K562 (cell line): ENCODE data around the gene CNDP2. TPM values are rescaled to one million over a fixed set of nuclear protein-coding genes. Genes with fewer than 3 reads are reported as not detected.

Experiments used
- ATAC-seq: fragments of 200-7000 bp; cut with Tn5 transposase; 3 replicates; pipeline ENCODE4 v1.9.1; 2020; ENCODE audit warnings: moderate library complexity
- BruUV-seq: library from RNA; stranded (reverse); fragments of 400-500 nt; replicated peaks from 2 replicates; lab custom pipeline; 2021; lab: Mats Ljungman, UMichigan
- CTCF ChIA-PET: fragments of 300-600 bp; formaldehyde crosslinking; extraction: SDS; loops from one replicate; lab custom pipeline; 2021; ENCODE audit warnings: low intra/inter-chr PET ratio; lab: Yijun Ruan, JAX
- POLR2A ChIA-PET: fragments of 300-600, 350-650 bp; sonication (Branson Sonifier 250); formaldehyde crosslinking; extraction: SDS; loops from one replicate; lab custom pipeline; 2021; ENCODE audit warnings: antibody characterized with exemption, inconsistent platforms; lab: Yijun Ruan, JAX
- DNase-seq, 4 experiments: peaks; one replicate each; pipeline versions ENCODE4 v3.0.0 to v3.0.0-alpha.2; 2011 to 2018; ENCODE audit warnings: low spot score in 3 of 4, mixed read lengths in 3 of 4; ENCODE audit errors: extremely low read depth in 1 of 4
- FAIRE-seq: peaks from 2 replicates; lab custom pipeline; 2011; peaks lifted over from hg19 to GRCh38; lab: Jason Lieb, UNC
- H2AFZ ChIP-seq: 2 replicates; pipeline ENCODE4 v1.6.0; 2011; ENCODE audit warnings: low read depth, low read length, control low read depth, inconsistent platforms
- H3K27ac ChIP-seq: fragments of 200-600 bp; 3 replicates; pipeline ENCODE4 v1.8.0; 2011; ENCODE audit warnings: low read depth, mild to moderate bottlenecking, control low read depth, inconsistent platforms, low read length, moderate library complexity, mixed read lengths; ENCODE audit errors: extremely low read depth
- H3K27me3 ChIP-seq, 2 experiments: fragments of 300-600 bp in 1 of 2; 2 replicates in 1 of 2; 3 replicates in 1 of 2; pipeline versions ENCODE4 v1.6.0 to v1.8.0; 2011; ENCODE audit warnings: inconsistent platforms in 2 of 2, low read length in 2 of 2, mild to moderate bottlenecking in 1 of 2, mixed read lengths in 1 of 2, moderate library complexity in 1 of 2; ENCODE audit not compliant: control insufficient read depth in 2 of 2, insufficient read depth in 2 of 2
- H3K36me3 ChIP-seq: fragments of 300-600 bp; 3 replicates; pipeline ENCODE4 v1.8.0; 2011; ENCODE audit warnings: mild to moderate bottlenecking, low read length, inconsistent platforms; ENCODE audit not compliant: control insufficient read depth, insufficient read depth
- H3K4me1 ChIP-seq, 2 experiments: fragments of 200-600 bp in 1 of 2; replicated peaks in 1 of 2; 2 replicates in 1 of 2; 3 replicates in 1 of 2; pipeline versions ENCODE4 v1.5.1 to v1.8.0; 2011; ENCODE audit warnings: inconsistent platforms in 2 of 2, low read length in 2 of 2, mild to moderate bottlenecking in 1 of 2, mixed read lengths in 1 of 2, moderate library complexity in 1 of 2; ENCODE audit not compliant: control insufficient read depth in 2 of 2, insufficient read depth in 2 of 2
- H3K4me2 ChIP-seq: 2 replicates; pipeline ENCODE4 v1.6.1; 2011; ENCODE audit warnings: low read length, control low read depth, inconsistent platforms, mixed read lengths; ENCODE audit not compliant: insufficient read depth
- H3K4me3 ChIP-seq: fragments of 200-600 bp; sonication (generic), shearing (Covaris generic); 2 replicates; pipeline ENCODE4 v1.5.1; 2016; ENCODE audit warnings: control low read depth, inconsistent platforms
- H3K79me2 ChIP-seq: fragments of 200-600 bp; 3 replicates; pipeline ENCODE4 v1.8.0; 2011; ENCODE audit warnings: low read length, inconsistent platforms; ENCODE audit not compliant: control insufficient read depth, insufficient read depth
- H3K9ac ChIP-seq, 2 experiments: 2 replicates each; pipeline versions ENCODE4 v1.6.0 to v1.6.1; 2011; ENCODE audit warnings: low read depth in 2 of 2, low read length in 2 of 2, control low read depth in 1 of 2, inconsistent platforms in 1 of 2, mild to moderate bottlenecking in 1 of 2, mixed read lengths in 1 of 2; ENCODE audit not compliant: insufficient read depth in 1 of 2
- H3K9me1 ChIP-seq: one replicate; pipeline ENCODE4 v1.6.0; 2011; ENCODE audit warnings: inconsistent platforms, mild to moderate bottlenecking, low read length, moderate library complexity; ENCODE audit not compliant: control insufficient read depth, insufficient read depth
- H3K9me3 ChIP-seq: replicated peaks from 2 replicates; pipeline ENCODE4 v1.5.1; 2011; ENCODE audit warnings: low read depth, low read length, inconsistent platforms; ENCODE audit not compliant: control insufficient read depth, insufficient read depth
- H4K20me1 ChIP-seq: replicated peaks from 2 replicates; pipeline ENCODE4 v1.6.1; 2011; ENCODE audit warnings: low read length, inconsistent platforms, mixed read lengths; ENCODE audit not compliant: control insufficient read depth, insufficient read depth
- ATF7 ChIP-seq: fragments of 450-650 bp; IDR thresholded peaks from 2 replicates; pipeline ENCODE4 v1.7.1; 2014; ENCODE audit warnings: mild to moderate bottlenecking, moderate library complexity
- CHD1 ChIP-seq: fragments of 200-600 bp; sonication (generic); IDR thresholded peaks from one replicate; pipeline ENCODE4 v1.6.1; 2012; ENCODE audit warnings: mild to moderate bottlenecking, moderate library complexity, low read length, inconsistent platforms
- DPF2 ChIP-seq: fragments of 450-650 bp; IDR thresholded peaks from 2 replicates; pipeline ENCODE4 v1.6.1; 2016
- ETS1 ChIP-seq: conservative IDR thresholded peaks from 2 replicates; pipeline ENCODE4 v1.6.1; 2011; ENCODE audit warnings: low read depth, mild to moderate bottlenecking, low read length; ENCODE audit not compliant: control insufficient read depth
- FOXM1 ChIP-seq, 2 experiments: fragments of 450-650 bp in 1 of 2; sonication (generic) in 1 of 2; formaldehyde crosslinking in 1 of 2; IDR thresholded peaks; 2 replicates each; pipeline versions ENCODE4 v1.6.1 to v1.9.0; 2017 to 2022; ENCODE audit warnings: low read depth in 2 of 2, mild to moderate bottlenecking in 2 of 2, missing genetic modification reagents in 1 of 2, moderate library complexity in 1 of 2
- JUN ChIP-seq, 2 experiments: sonication (generic) in 1 of 2; formaldehyde crosslinking in 1 of 2; IDR thresholded peaks; 2 replicates each; pipeline versions ENCODE4 v1.6.1 to v1.8.0; 2012 to 2022; ENCODE audit warnings: borderline replicate concordance in 2 of 2, mild to moderate bottlenecking in 2 of 2, improper control_type of control experiment in 1 of 2, low read depth in 1 of 2, low read length in 1 of 2, missing genetic modification reagents in 1 of 2
- KAT8 ChIP-seq: fragments of 450-650 bp; IDR thresholded peaks from 2 replicates; pipeline ENCODE4 v1.6.1; 2016; ENCODE audit warnings: low read depth, mild to moderate bottlenecking
- POLR2A ChIP-seq: fragments of 450-650 bp; conservative IDR thresholded peaks from 2 replicates; pipeline ENCODE4 v1.6.1; 2016
- POLR2H ChIP-seq: IDR thresholded peaks from 2 replicates; pipeline ENCODE4 v1.6.1; 2016; ENCODE audit warnings: missing genetic modification characterization, low read depth, mild to moderate bottlenecking, control low read depth, missing compliant biosample characterization, moderate library complexity
- RFX1 ChIP-seq: fragments of 450-650 bp; IDR thresholded peaks from 2 replicates; pipeline ENCODE4 v1.6.1; 2016; ENCODE audit warnings: mild to moderate bottlenecking, moderate library complexity
- TCF7 ChIP-seq: sonication (generic); IDR thresholded peaks from 2 replicates; pipeline ENCODE4 v1.6.1; 2016; ENCODE audit warnings: antibody characterized with exemption, borderline replicate concordance
- ZNF3 ChIP-seq: fragments of 250-450 bp; sonication (Bioruptor Pico); IDR thresholded peaks from 2 replicates; pipeline ENCODE4 v1.5.0; 2021; ENCODE audit warnings: mild to moderate bottlenecking, moderate library complexity
- WGBS: fragments of 100-300 bp; shearing (Covaris generic); methylation state at CpG from one replicate; pipeline ENCODE4 v1.1.6; 2016; ENCODE audit warnings: low coverage, mixed read lengths; ENCODE audit not compliant: insufficient coverage; ENCODE audit errors: missing lambda C conversion rate; 5-methylcytosine and 5-hydroxymethylcytosine counted together
- in situ Hi-C: fragments of 300-500 bp; cut with MboI; formaldehyde crosslinking; loops from 4 replicates; pipeline ENCODE4 v1.15.0; 2018; ENCODE audit warnings: inconsistent platforms, mixed read lengths
- intact Hi-C: fragments of 100-400 bp; cut with micrococcal nuclease; formaldehyde crosslinking; loops from 2 replicates; pipeline ENCODE4 v1.14.2; 2022
- polyA plus RNA-seq, 8 experiments: library from polyadenylated mRNA; depleted of rRNA in 4 of 8; stranded (reverse) in 5 of 8; unstranded in 3 of 8; fragments of >200 nt; fragmentation: Nextera tagmentation in 2 of 8; fragmentation: Illumina TruSeq in 1 of 8; extraction: Ambion mirVana in 2 of 8; extraction: Trizol in 1 of 8; gene quantifications; 2 replicates each; pipeline versions ENCODE4 v1.2.1 to v1.2.3, GENCODE V29; 2011 to 2014; ENCODE audit warnings: inconsistent platforms in 1 of 8, missing spikeins in 1 of 8
- total RNA-seq, 7 experiments: library from RNA; depleted of rRNA in 6 of 7; stranded (reverse); fragments of >200 nt in 6 of 7; fragmentation: Illumina TruSeq in 2 of 7; extraction: Trizol in 2 of 7; gene quantifications; 2 replicates each; pipeline versions ENCODE4 v1.2.1 to v1.2.3, GENCODE V29; 2011 to 2021; ENCODE audit warnings: low replicate concordance in 1 of 7

Gene CNDP2
- total and polyA plus RNA-seq, 9 of the 15 experiments (the other 6 are each of a cell fraction or from before 2014, with no cell fraction given) = 34.1 to 128 (median 53.8) TPM

- Histone ChIP-seq H3K27me3 (peaks cover 8 to 17% of the 10 kb centered on the region in 2 experiments; a peak in 3 of 5 replicates), H3K4me1 (no peaks in the 10 kb centered on the region), H4K20me1 (no peaks in the 10 kb centered on the region), H3K9me3 (no peaks in the 10 kb centered on the region), H3K79me2 (no peaks in the 10 kb centered on the region), H3K9ac (no peak overlapping the region), H3K4me3 (no peak overlapping the region), H2AFZ (no peak overlapping the region), H3K4me2 (no peak overlapping the region), H3K9me1 (no peaks in the 10 kb centered on the region), H3K36me3 (no peaks in the 10 kb centered on the region), H3K27ac (no peak overlapping the region)
- BruUV-seq = no TSS peak
- 3% methylated on average over 4 of the region's 4 CpGs for WGBS
- ChIA-PET POLR2A (interaction anchor here (0.7 kb wide), 1 partner anchor 589 kb away, joined by 3 read pairs; no protein-coding TSS in a partner anchor), CTCF (no interaction called here)
- DNase-seq (no peak), ATAC-seq (no peak), FAIRE-seq (no peak)
- in situ Hi-C loops = no loop called here
- intact Hi-C loops = no loop called here
- no peak for TF ChIP-seq TCF7
- TF ChIP-seq POLR2A = no peak
- no peak for TF ChIP-seq JUN (IDR thresholded peaks at IDR 0.05; ENCODE audit: borderline replicate concordance, low read depth, low read length)
- no peak for TF ChIP-seq JUN (CRISPR knock-in tag; IDR thresholded peaks at IDR 0.05; ENCODE audit: borderline replicate concordance)
- no peak for TF ChIP-seq DPF2
- no peak for TF ChIP-seq CHD1
- no peak for TF ChIP-seq FOXM1 (IDR thresholded peaks at IDR 0.05; ENCODE audit: low read depth)
- no peak for TF ChIP-seq FOXM1 (CRISPR knock-in tag; IDR thresholded peaks at IDR 0.05; ENCODE audit: low read depth)
- TF ChIP-seq KAT8 = no peak
- no peak for TF ChIP-seq POLR2H (tag)
- TF ChIP-seq ATF7 = no peak
- no peak for TF ChIP-seq RFX1
- TF ChIP-seq ZNF3 (CRISPR knock-in tag) = no peak
- no peak for TF ChIP-seq ETS1
- TF ChIP-seq, all 486 proteins: peak for 0
Measured at GRCh38 chr18:74562131-74562730, 66.1 kb downstream of the CNDP2 start.
